ENCODE results near the gene ST3GAL6. TPM values are rescaled to one million over a fixed set of nuclear protein-coding genes. Genes with fewer than 3 reads are reported as not detected.

The ST3GAL6 gene
- total and polyA plus RNA-seq, 2 experiments from 2014 or later, result 9.6 to 16.1 TPM

DNA sequence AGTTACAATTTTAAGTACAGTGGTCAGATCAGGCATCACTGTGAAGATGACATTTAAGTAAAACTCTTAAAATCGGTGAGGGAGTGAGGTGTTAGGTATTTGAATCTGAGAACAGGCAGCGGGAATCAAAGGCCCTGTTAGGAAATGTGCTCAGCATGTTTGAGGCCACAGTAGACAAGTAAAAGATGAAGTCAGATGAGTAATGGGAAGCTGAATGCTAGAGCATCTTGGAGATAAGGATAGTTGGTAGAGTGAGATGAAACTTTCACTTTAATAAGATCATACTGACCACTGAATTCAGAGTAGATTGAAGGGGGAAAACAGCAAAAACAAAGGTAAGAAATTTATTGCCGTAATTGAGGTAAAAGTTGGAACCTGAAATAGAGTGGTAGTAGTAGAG is 76.7 kb downstream of the ST3GAL6 start:
- Histone ChIP-seq H3K27me3 (no peaks in the 10 kb centered on the region), H3K9me3 (ENCODE audit: low read depth) (no peaks in the 10 kb centered on the region), H3K4me2 (no peak overlapping the region), H3K79me2 (no peaks in the 10 kb centered on the region), H3K4me1 (ENCODE audit: insufficient read depth) (no peaks in the 10 kb centered on the region), H3K4me3 (no peak overlapping the region), H2AFZ (no peak overlapping the region), H3K9me2 (replicated peaks; ENCODE audit: insufficient read depth) (no peaks in the 10 kb centered on the region), H4K20me1 (ENCODE audit: insufficient read depth, poor library complexity, severe bottlenecking) (no peaks in the 10 kb centered on the region), H3K36me3 (replicated peaks; ENCODE audit: insufficient read depth, low read depth) (no peaks in the 10 kb centered on the region), H3K27ac (no peak overlapping the region)
- TF ChIP-seq EZH2 (IDR thresholded peaks at IDR 0.05; ENCODE audit: borderline replicate concordance) (no peak), EZH2phosphoT487 (IDR thresholded peaks at IDR 0.05; ENCODE audit: low read depth, severe bottlenecking, unreplicated experiment) (no peak), CTCF (IDR thresholded peaks at IDR 0.05; ENCODE audit: poor library complexity) (no peak)
- DNase-seq (ENCODE audit: low spot score), result no peak
- 92% methylated on average over 3 of the region's 3 CpGs for WGBS (ENCODE audit: low lambda C conversion rate, missing lambda C conversion rate)

GRCh38 chr3:98843266-98843959 is 80.3 kb downstream of the ST3GAL6 start:
- Histone ChIP-seq H3K27ac (no peak overlapping the region), H3K79me2 (no peaks in the 10 kb centered on the region), H3K4me1 (ENCODE audit: insufficient read depth) (no peaks in the 10 kb centered on the region), H3K9me3 (ENCODE audit: low read depth) (no peaks in the 10 kb centered on the region), H3K36me3 (replicated peaks; ENCODE audit: insufficient read depth, low read depth) (no peaks in the 10 kb centered on the region), H3K4me3 (no peak overlapping the region), H3K9me2 (replicated peaks; ENCODE audit: insufficient read depth) (no peaks in the 10 kb centered on the region), H4K20me1 (ENCODE audit: insufficient read depth, poor library complexity, severe bottlenecking) (no peaks in the 10 kb centered on the region), H3K27me3 (no peaks in the 10 kb centered on the region), H3K4me2 (no peak overlapping the region), H2AFZ (no peak overlapping the region)
- TF ChIP-seq CTCF (IDR thresholded peaks at IDR 0.05; ENCODE audit: poor library complexity) (no peak), EZH2phosphoT487 (IDR thresholded peaks at IDR 0.05; ENCODE audit: low read depth, severe bottlenecking, unreplicated experiment) (no peak), EZH2 (IDR thresholded peaks at IDR 0.05; ENCODE audit: borderline replicate concordance) (no peak)
- no peak for DNase-seq (ENCODE audit: low spot score)
- 82% methylated on average over 7 of the region's 7 CpGs for WGBS (ENCODE audit: low lambda C conversion rate, missing lambda C conversion rate)

Small RNA genes lying within 50 kb of the gene (small RNA-seq; reads per million reads assigned to genes)
- not detected for gene RNU6-26P

Other genes with a start within 250 kb of the ST3GAL6 start
- gene CLDND1, start 240.4 kb upstream of the ST3GAL6 start, total RNA-seq, result 89.2 and 105 TPM in 2 replicates
- gene CLDND1, start 240.4 kb upstream of the ST3GAL6 start, polyA plus RNA-seq, result 70.1 and 84.8 TPM in 2 replicates
- not detected in 2 replicates for gene GPR15, start 231.4 kb upstream of the ST3GAL6 start, total RNA-seq
- not detected in 2 replicates for gene GPR15, start 231.4 kb upstream of the ST3GAL6 start, polyA plus RNA-seq
- gene CPOX, start 169.7 kb upstream of the ST3GAL6 start, total RNA-seq, result 18.6 and 30.1 TPM in 2 replicates
- 12.3 and 14.3 TPM in 2 replicates for gene CPOX, start 169.7 kb upstream of the ST3GAL6 start, polyA plus RNA-seq
- 27.9 and 30.6 TPM in 2 replicates for gene DCBLD2, start 138.4 kb downstream of the ST3GAL6 start, total RNA-seq
- gene DCBLD2, start 138.4 kb downstream of the ST3GAL6 start, polyA plus RNA-seq, result 12.9 and 16.8 TPM in 2 replicates